GM12865 (cell line): ENCODE results near the gene UXT.
A peak's percentile ranks its signal among the peaks of the same experiment; 100 is the strongest.

ENCODE experiments used
- DNase-seq: peaks from one replicate; pipeline ENCODE4 v3.0.0; 2010; ENCODE audit warnings: low read depth
- H3K4me3 ChIP-seq: 2 replicates; pipeline ENCODE4 v1.5.1; 2011; ENCODE audit warnings: mild to moderate bottlenecking, low read depth, low read length, control low read depth
- CTCF ChIP-seq: IDR thresholded peaks from 2 replicates; pipeline ENCODE4 v1.5.1; 2011; ENCODE audit warnings: low read length, control low read depth, low read depth, inconsistent platforms; ENCODE audit not compliant: insufficient read depth; ENCODE audit errors: missing control alignments

The UXT gene

GRCh38 chrX:47649781-47650163 is 9.2 kb downstream of the UXT start:
- peak overlapping the region; percentile 83 for H3K4me3 ChIP-seq
- TF ChIP-seq CTCF: no peak
- DNase-seq: no peak

GRCh38 chrX:47649271-47649670 is 9.7 kb downstream of the UXT start:
- peak overlapping the region; percentile 83 for H3K4me3 ChIP-seq
- TF ChIP-seq CTCF: no peak
- no peak for DNase-seq

DNA sequence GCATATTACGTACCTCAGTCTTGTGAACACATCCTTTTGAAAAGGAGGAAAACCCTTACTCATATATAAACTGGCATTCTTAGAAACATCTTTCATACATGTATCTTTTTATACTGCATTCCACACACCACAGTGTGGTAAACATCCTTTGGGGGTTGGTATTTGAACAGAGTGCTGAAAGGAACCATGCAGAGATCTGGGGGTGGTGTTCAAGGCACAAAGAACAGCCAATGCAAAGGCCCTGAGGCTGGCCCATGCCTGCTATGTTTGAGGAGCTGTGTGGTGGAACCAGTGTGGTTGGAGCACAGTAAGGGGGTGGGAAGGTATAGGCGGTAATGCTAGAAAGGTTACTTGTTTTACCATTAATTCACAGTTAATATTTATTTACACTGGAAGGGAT is 10.6 kb downstream of the UXT start:
- H3K4me3 ChIP-seq: peak overlapping the region; percentile 83
- DNase-seq: no peak

DNA sequence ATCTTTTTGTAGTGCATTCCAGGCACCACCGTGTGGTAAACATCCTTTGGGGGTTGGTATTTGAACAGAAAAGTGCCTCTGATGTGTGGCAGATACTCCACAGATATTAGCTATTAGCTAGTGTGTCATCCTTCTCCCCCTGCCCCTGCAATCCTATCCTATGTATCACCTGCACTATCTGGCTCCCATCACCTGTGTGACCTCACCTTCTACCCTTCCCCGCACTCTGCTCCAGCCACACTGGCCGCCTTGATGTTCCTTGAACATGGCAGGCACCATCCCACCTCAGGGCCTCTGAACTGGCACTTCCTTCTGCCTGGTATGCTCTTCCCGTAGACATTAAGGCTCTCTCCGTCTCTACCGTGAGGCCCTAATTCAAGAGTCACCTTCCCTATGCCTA is 12.3 kb downstream of the UXT start:
- TF ChIP-seq CTCF: no peak
- no peak for DNase-seq
- no peak overlapping the region for H3K4me3 ChIP-seq

More for the DNA sequence above, 10.6 kb downstream of the UXT start:
- no peak for TF ChIP-seq CTCF

DNA sequence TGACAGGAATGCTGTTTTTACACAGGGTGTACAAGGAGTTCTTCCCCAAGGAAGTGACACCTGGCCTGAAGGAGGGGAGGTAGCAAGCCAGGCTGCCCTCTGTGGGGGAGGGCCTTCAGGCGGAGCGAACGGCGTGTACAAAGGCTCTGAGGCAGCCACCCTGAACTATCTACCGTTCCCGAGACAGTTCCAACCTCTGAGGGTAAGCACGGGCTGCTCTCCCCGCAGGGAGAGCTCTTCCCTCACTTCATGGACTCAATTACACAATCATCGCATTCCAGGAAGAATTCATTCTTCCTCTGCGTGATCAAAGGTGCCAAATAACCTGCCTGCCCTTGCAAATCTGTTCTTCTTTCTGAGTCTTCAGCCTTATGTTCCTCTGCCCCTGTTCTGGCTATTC is 13.4 kb downstream of the UXT start:
- TF ChIP-seq CTCF: no peak
- DNase-seq: no peak
- H3K4me3 ChIP-seq: no peak overlapping the region

GRCh38 chrX:47644557-47645091 is 14.4 kb downstream of the UXT start:
- peak; percentile 27 for TF ChIP-seq CTCF
- DNase-seq: no peak
- H3K4me3 ChIP-seq: no peak overlapping the region

DNA sequence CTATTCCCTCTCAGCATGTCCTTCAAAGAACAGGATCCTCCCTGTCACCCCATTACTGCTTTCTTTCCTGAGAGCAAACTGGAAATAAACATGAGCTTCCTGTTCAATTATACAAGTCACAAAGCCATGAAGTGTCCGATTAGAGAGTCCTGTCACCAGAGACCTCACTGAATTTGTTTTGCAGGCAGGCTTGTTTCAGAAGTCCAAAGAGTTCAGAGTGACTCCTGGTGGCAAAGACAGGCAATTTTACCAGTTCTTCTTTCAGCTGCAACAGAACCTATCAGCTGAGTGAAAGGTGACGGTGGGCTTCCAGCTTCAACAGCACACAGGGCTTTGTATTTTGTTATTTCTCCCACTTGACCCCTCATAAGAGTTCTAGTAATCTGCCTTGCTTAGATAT is 15.1 kb downstream of the UXT start:
- no peak overlapping the region for H3K4me3 ChIP-seq
- peak; percentile 18 for TF ChIP-seq CTCF
- no peak for DNase-seq
